Mucosa of descending colon (tissue), 3 donors: Measurements from ENCODE around the gene CISD3. TPM values are rescaled to one million over a fixed set of nuclear protein-coding genes. Genes with fewer than 3 reads are reported as not detected.
"Not testable (repeated sequence)": the region's sequence is repeated elsewhere in the genome, so short reads cannot be mapped to it uniquely, and the experiment has no call there.

Source experiments
- ATAC-seq: fragments of 200-7000 bp; cut with Tn5 transposase; one replicate; pipeline ENCODE4 v1.9.1; 2020; ENCODE audit warnings: mild to moderate bottlenecking, moderate library complexity
- DNase-seq, 3 donors: peaks; one replicate each; pipeline ENCODE4 v3.0.0-alpha.2; 2020
- H3K36me3 ChIP-seq: fragments of 200-600 bp; one replicate; pipeline ENCODE4 v1.8.0; 2021; ENCODE audit warnings: low read depth, mild to moderate bottlenecking
- H3K4me1 ChIP-seq: fragments of 200-600 bp; one replicate; pipeline ENCODE4 v1.8.0; 2021; ENCODE audit warnings: low read depth, mild to moderate bottlenecking
- H3K4me3 ChIP-seq: fragments of 200-600 bp; one replicate; pipeline ENCODE4 v1.8.0; 2021; ENCODE audit warnings: mild to moderate bottlenecking
- H3K9me3 ChIP-seq: fragments of 200-600 bp; one replicate; pipeline ENCODE4 v1.8.0; 2021; ENCODE audit warnings: mild to moderate bottlenecking
- intact Hi-C, 2 donors: fragments of 100-400 bp; cut with DNase I in 1 of 2; cut with micrococcal nuclease in 1 of 2; formaldehyde crosslinking; loops; one replicate each; pipeline versions ENCODE4 v1.11.0 to v1.11.1; 2022; cut with DNase I, micrococcal nuclease
- total RNA-seq, 3 donors: library from RNA; stranded (reverse); fragmentation: NEBNext Ultra II Directional in 2 of 3; extraction: Animal tissue kit (Norgen Biotek cat#: 25700) in 2 of 3; gene quantifications; one replicate each; pipeline versions ENCODE4 v1.2.1 to v1.2.4, GENCODE V29; 2021 to 2023
- TF ChIP-seq, protein P1 (sequence below): fragments of 200-600 bp; IDR thresholded peaks from one replicate; pipeline ENCODE4 v1.8.0; 2022; ENCODE audit warnings: antibody characterized with exemption, mild to moderate bottlenecking
- donor health status: DM: no; HTN: no; CAD: no; lungs with moderate emphysema.
- donor health status: DM: no; HTN: no; CAD: no.
- donor health status: DM: no; HTN: yes; CAD: no.

The CISD3 gene
- total RNA-seq, 3 donors from 2014 or later, result 60.8 to 101 (median 91.8) TPM

DNA sequence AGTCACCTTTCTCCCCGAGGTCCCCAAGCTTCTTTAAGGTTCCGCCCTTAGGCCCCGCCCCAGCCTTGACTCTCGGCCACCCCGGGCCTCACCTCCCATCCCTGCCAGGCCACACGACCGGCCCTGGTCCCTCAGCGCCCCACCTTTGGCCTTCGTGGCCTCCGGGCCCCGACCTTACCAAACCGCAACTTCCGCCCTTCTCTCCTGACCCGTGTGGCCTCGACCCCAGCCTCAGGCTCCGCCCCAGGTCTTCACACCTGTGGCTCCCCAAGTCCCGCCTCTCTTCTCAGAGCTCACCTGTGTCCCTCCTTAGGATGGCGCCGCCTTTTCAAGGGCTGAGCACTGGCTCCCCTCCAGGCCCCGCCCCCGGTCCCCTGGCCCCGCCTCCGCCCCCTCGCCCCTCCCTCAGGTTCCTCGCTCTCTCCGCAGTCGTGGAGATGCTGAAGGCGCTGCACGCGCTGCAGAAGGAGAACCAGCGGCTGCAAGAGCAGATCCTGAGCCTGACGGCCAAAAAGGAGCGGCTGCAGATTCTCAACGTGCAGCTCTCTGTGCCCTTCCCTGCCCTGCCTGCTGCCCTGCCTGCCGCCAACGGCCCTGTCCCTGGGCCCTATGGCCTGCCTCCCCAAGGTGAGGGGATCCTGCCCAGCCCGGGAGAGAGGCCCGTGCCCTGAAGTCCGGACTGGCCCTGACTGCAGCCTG, 10.0 kb upstream of the CISD3 start:
- DNase-seq (peak in 2 of 3 donors; percentile 21 to 55), ATAC-seq (no peak)
- Histone ChIP-seq H3K4me3 (no peak overlapping the region), H3K4me1 (peaks cover 8% of the 10 kb centered on the region), H3K36me3 (no peaks in the 10 kb centered on the region), H3K9me3 (no peaks in the 10 kb centered on the region)
- intact Hi-C loops, result no loop called here
- TF ChIP-seq, protein P1, sequence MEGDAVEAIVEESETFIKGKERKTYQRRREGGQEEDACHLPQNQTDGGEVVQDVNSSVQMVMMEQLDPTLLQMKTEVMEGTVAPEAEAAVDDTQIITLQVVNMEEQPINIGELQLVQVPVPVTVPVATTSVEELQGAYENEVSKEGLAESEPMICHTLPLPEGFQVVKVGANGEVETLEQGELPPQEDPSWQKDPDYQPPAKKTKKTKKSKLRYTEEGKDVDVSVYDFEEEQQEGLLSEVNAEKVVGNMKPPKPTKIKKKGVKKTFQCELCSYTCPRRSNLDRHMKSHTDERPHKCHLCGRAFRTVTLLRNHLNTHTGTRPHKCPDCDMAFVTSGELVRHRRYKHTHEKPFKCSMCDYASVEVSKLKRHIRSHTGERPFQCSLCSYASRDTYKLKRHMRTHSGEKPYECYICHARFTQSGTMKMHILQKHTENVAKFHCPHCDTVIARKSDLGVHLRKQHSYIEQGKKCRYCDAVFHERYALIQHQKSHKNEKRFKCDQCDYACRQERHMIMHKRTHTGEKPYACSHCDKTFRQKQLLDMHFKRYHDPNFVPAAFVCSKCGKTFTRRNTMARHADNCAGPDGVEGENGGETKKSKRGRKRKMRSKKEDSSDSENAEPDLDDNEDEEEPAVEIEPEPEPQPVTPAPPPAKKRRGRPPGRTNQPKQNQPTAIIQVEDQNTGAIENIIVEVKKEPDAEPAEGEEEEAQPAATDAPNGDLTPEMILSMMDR, result no peak

DNA sequence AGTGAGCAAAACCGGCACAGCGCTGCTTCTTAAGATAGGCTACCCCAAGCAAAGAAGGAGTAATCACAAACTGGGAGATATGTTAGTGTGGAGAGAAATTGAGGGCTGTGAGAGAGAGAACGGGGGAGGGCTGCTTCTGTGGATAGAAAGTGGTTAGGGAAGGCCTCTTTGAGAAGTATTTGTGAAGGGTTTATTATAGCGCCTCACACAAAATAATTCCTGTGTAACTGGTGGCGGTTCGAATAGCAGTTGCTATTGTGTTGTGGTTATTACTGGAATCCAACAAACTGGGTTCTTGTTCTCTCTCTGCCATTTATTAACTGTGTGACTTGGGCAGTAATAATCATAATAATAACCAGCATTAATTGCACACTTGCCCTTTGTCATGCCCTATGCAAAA, 9.2 kb upstream of the CISD3 start:
- intact Hi-C loops, result no loop called here
- no peaks in the 10 kb centered on the region for H3K36me3 ChIP-seq
- peaks cover 16% of the 10 kb centered on the region for H3K4me1 ChIP-seq
- H3K9me3 ChIP-seq, result no peaks in the 10 kb centered on the region
- DNase-seq (no peak), ATAC-seq (no peak)
- H3K4me3 ChIP-seq, result no peak overlapping the region
- TF ChIP-seq, protein P1, result no peak

- Histone ChIP-seq H3K9me3 (no peaks in the 10 kb centered on the region), H3K4me1 (peaks cover 17% of the 10 kb centered on the region), H3K36me3 (no peaks in the 10 kb centered on the region), H3K4me3 (no peak overlapping the region)
- no peak for ATAC-seq
- intact Hi-C loops, result no loop called here
- DNase-seq, result no peak
- TF ChIP-seq, protein P1, result no peak
These were observed 8.3 kb upstream of the CISD3 start for GRCh38 chr17:38721802-38722201.

DNA sequence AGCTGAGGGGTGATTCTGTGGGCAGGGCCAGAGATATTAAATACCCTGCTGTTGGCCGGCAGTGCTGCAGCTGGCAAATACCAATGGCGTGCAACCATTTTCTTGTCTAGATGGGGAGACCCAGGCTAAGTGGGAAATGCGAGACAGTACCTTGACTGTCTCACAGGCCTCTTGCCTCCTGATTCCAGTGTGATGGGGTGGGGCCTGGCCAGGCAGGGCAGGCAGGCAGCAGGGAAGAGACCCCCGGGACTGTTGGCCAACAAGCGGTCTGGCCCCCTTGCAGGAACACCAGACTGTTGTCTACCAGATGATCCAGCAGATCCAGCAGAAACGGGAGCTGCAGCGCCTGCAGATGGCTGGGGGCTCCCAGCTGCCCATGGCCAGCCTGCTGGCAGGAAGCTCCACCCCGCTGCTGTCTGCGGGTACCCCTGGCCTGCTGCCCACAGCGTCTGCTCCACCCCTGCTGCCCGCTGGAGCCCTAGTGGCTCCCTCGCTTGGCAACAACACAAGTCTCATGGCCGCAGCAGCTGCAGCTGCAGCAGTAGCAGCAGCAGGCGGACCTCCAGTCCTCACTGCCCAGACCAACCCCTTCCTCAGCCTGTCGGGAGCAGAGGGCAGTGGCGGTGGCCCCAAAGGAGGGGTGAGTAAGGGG, 5.7 kb upstream of the CISD3 start:
- ATAC-seq, result peak; percentile 50
- peaks cover 25% of the 10 kb centered on the region for H3K4me1 ChIP-seq

DNA sequence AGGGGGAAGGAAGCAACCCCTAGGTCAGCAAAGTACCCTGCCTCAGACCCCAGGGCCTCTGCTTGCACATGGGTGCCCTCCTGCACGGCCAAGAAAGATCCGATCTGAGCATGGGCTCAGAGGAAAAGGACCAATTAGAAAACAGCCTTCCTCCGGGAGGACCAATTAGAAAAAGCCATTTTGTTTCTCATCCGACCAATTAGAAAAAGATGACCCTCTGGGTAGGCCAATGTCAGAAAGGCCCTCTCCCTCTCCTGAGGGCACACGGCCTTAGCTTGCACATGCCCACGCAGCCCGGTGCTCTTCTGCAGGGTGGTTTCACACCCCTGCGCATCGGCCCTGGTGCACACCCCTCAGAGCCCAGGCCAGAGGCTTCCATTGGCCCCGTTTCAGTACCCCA, 5.1 kb upstream of the CISD3 start:
- intact Hi-C loops, result no loop called here
- Histone ChIP-seq H3K4me1 (peaks cover 28% of the 10 kb centered on the region), H3K4me3 (no peak overlapping the region), H3K36me3 (no peaks in the 10 kb centered on the region), H3K9me3 (no peaks in the 10 kb centered on the region)
- TF ChIP-seq, protein P1, result no peak
- DNase-seq, result no peak
- no peak for ATAC-seq

More for the DNA sequence above, 5.7 kb upstream of the CISD3 start:
- Histone ChIP-seq H3K4me3 (no peak overlapping the region), H3K36me3 (no peaks in the 10 kb centered on the region), H3K9me3 (no peaks in the 10 kb centered on the region)
- intact Hi-C loops, result no loop called here
- peak in 2 of 3 donors; percentile 66 to 81 for DNase-seq
- TF ChIP-seq, protein P1, result no peak

- H3K36me3 ChIP-seq, intact Hi-C loops, H3K9me3 ChIP-seq, H3K4me3 ChIP-seq: not testable (repeated sequence)
- peaks cover 32% of the 10 kb centered on the region for H3K4me1 ChIP-seq
- DNase-seq (peak; percentile 84 to 89 (median 85)), ATAC-seq (peak; percentile 72)
These were observed 4.0 kb upstream of the CISD3 start for GRCh38 chr17:38726145-38726544.
